Measurements from ENCODE around the gene SPHK2.
A peak's percentile ranks its signal among the peaks of the same experiment; 100 is the strongest.
"Not testable (repeated sequence)": the region's sequence is repeated elsewhere in the genome, so short reads cannot be mapped to it uniquely, and the experiment has no call there.

The SPHK2 gene

GRCh38 chr19:48660852-48661710 lies 41.8 kb downstream of the SPHK2 start:
- DNase-seq = peak; percentile 66 to 92 (median 82)

- DNase-seq = no peak
Measured at GRCh38 chr19:48661711-48662090, 42.4 kb downstream of the SPHK2 start.

GRCh38 chr19:48663667-48664066 lies 44.4 kb downstream of the SPHK2 start:
- DNase-seq = no peak

DNA sequence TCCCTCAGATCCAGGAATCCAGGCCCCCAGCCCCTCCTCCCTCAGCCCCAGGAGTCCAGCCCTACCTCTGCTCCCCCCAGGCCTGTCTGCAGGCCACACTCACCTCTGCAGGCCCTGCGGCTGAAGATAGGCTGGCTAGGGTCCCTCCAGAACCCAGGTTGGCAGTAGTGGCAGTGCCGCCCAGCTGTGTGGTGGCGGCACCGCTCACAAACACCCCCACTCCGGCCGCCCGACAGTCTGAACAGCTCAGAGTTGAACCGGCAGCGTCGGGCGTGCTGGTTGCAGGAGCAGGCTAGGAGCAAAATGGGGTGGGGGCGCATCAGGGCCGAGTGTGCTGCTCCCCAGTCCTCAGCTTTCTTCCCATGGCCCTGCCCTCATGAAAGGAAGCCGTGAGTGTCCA lies 45.2 kb downstream of the SPHK2 start:
- DNase-seq = no peak

DNA sequence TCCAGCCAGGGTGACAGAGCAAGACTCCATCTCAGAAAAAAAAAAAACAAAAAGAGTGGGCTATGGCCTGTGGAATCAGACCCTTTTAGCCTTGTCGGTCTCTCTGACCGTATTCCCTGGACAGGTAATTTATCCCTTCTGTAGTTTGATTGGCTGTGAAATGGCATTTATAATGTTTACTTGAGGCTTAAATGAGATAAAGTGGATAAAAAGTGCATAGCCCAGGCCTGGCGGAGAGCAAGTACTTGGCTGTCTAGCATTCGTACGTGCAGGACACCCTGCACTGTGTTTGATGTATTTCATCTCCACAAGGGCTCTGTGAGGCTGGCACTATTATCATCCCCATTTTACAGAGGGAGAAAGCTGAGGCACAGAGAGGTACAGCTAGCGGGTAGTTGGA lies 46.5 kb downstream of the SPHK2 start:
- DNase-seq = no peak

GRCh38 chr19:48668332-48668731 lies 49.0 kb downstream of the SPHK2 start:
- DNase-seq = no peak

DNA sequence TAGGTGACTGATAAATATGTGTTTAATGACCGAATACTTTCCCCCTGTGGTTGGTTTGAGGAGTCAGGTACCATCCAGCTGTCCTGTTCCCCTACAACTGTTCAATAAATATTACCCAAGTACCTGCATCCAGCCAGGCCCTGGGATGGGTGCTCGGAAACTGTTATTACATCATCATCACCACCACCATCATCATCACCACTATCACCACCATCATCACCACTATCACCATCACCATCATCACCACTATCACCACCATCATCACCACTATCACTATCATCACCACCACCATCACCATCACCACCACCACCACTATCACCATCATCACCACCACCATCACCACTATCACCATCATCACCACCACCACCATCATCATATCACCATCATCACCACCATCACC lies 49.5 kb downstream of the SPHK2 start:
- no peak for DNase-seq

GRCh38 chr19:48669903-48670668 lies 50.8 kb downstream of the SPHK2 start:
- no peak for DNase-seq

DNA sequence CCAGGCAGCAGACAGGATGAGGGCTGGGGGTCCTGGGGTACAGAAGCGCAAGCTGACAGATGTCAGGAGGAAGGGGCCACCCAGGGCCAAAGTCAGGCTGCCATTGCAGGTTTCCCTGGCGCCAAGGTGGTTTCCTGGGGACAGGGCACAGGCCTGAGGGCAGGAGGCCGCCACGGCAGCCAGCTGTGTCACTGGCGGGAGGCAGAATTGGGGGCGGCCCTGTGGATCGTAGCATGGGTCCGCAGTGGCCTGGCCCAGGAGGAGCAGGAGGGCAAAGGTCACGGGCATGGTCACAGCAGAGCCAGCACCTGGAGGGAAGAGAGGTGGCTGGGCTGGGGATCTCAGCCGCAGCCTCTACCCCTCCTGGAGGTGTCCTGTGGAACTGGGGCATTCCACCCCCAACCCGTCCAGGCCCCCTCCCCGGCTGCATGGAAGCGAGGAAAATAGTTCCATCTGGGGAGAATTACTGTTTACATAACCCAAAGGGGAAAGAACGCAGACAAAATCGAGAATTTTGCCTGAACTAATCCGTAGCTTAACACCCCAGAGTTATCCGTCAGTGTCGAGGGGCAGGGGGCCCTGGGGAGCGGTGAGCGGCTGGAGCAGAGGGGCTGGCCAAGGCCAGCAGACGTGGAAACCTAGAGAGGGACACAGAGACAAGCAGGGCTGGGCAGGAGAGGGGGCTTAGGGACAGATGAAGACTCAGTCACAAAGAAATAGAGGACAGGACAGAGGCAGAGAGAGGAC lies 51.6 kb downstream of the SPHK2 start:
- no peak for DNase-seq

- no peak for DNase-seq
Measured at GRCh38 chr19:48671446-48671995, 52.2 kb downstream of the SPHK2 start.

GRCh38 chr19:48672994-48673393 lies 53.7 kb downstream of the SPHK2 start, which contains the start of gene NTN5:
Gene NTN5 (minus strand): TSS chr19:48673017. CDS start chr19:48670986, 2,031 bp downstream.
- DNase-seq = no peak

DNA sequence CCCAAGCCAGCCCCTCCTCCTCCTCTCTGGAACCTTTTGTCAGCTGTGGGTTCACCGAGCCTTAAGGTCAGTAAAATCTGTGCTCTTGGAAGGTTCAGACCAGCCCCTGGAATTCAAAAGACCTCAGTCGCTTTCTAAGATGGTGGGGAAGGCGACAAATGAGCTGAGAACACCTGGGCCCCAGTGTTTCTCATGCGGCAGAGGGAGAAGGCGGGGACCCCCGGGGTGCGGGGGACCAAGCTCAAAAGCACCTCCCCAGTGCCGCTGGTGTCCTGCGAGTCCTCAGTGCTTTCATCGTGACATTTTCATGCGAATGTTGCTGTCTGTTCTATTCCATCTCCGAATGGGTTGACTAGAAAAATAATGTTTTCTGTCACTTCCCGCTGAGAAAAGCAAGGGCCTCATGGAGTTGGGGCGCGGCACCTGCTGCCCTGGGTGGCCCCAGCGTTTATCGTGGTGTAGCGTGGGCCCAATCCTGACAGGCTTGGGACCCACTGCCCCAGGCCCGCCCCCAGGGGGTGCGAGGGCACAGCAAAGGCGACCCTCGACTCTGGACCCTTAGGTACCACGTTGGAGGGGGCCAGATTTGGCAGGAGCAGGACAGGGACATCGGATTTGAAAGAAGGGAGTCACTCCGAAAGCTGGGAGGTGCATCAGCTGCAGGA lies 54.3 kb downstream of the SPHK2 start:
- no peak for DNase-seq

GRCh38 chr19:48674216-48674809 lies 55.0 kb downstream of the SPHK2 start:
- DNase-seq = no peak

DNA sequence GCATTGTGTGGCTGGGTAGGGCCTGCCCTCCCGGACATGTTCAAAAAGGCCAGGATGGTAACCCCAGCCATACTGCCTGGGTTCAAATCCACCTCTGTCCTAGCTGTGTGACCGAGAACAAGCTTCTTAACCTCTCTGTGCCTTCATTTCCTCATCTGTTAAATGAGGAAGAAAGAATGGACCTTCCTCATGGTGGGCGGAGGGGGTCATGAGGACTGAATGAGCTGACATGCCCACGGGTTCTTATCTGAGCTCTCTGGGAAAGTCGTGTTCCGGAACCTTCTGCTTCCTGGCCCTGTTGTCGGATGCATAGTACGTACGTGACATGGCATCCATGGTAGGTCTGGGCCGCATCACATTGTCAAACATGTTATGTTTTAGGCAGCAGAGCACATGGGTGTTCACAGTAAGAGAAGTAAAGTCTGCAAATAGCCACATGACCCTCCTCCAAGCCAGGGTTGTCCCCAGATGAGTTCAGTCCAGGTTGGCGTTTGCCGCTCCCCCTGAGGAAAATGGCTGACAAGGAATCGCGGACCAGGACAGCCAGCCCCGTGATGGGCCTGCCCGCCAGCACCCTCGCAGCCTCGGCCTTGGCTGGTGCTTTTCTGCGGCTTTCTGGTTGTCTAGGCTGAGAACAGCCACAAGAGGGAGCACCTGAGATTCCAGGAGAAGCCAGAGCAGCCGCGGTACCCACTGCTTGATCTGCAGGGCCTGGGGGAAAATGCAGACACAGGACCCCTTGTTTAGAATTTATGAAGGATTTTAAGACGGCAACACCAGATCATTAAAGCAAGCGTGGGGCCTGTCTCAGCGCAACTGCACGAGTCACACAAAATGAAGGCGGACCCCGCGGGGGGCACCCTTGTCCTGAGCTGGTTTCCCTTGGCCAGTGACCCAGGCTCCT lies 55.9 kb downstream of the SPHK2 start:
- peak; percentile 48 to 81 (median 60) for DNase-seq

GRCh38 chr19:48676487-48676886 lies 57.2 kb downstream of the SPHK2 start:
- no peak for DNase-seq

DNA sequence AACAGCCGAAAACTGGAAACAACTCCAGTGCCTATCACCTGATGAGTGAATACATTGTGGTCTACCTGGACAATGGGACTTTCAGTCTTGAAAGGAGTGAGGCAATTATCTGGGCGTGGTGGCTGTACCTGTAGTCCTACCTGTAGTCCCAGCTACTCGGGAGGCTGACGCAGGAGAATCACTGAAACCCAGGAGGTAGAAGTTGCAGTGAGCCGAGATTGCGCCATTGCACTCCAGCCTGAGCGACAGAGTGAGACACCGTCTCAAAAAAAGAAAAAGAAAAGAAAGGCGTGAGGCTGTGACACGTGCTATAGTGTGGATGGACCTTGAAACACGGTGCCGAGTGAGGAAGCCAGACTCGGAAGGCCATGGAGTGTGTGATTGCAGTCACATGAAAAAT lies 57.6 kb downstream of the SPHK2 start:
- no peak for DNase-seq

DNA sequence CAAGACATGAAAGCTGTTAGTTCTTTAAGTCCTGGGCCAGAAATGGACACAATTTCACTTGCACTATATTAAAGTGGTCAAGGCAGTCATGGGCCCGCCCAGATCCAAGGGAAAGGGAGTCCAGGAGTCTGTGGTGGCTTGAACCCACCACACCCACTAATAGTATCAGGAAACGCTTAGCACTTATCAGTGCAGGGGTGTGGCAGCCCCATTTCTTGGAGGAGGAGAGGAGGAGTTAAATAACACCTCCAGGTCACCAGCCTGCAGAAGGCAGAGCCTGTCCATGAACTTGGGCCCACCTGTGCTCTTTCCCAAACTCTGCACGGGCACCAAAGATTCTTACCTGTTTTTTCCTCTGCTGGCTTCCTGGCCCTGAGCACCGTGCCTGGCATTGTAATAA lies 58.9 kb downstream of the SPHK2 start:
- no peak for DNase-seq

DNA sequence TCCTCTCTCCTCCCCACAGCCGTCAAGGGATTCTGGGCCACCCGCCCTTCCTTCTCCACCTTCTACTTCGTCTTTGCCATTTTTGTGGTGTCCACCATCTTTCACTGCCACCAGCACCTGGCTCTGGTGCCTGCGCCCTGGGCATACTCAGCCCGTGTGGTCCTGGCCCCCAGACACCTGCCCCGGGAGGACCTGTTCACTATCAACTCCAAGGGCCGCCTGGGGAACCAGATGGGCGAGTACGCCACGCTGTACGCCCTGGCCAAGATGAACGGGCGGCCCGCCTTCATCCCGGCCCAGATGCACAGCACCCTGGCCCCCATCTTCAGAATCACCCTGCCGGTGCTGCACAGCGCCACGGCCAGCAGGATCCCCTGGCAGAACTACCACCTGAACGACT lies 60.7 kb downstream of the SPHK2 start:
- DNase-seq = not testable (repeated sequence)
